CD4-positive, alpha-beta memory T cell (primary cell): Measurements from ENCODE around the gene ITPRIPL1. TPM values are rescaled to one million over a fixed set of nuclear protein-coding genes. Genes with fewer than 3 reads are reported as not detected.

ENCODE experiments used
- CTCF ChIA-PET: fragments of 350-600 bp; sonication (Branson Sonifier 250); formaldehyde crosslinking; loops from one replicate; lab custom pipeline; 2021; ENCODE audit warnings: inconsistent platforms; ENCODE audit not compliant: partially characterized antibody; lab: Charles Lee
- POLR2A ChIA-PET: fragments of 350-600 bp; sonication (Branson Sonifier 250); formaldehyde crosslinking; loops from one replicate; lab custom pipeline; 2021; ENCODE audit not compliant: partially characterized antibody; lab: Charles Lee
- DNase-seq, 5 donors: peaks; one replicate each; pipeline versions ENCODE4 v3.0.0 to v3.0.0-alpha.2; 2020 to 2022; ENCODE audit warnings: mixed read lengths in 1 of 5
- H3K27ac ChIP-seq: one replicate; pipeline ENCODE4 v1.7.0; 2013; ENCODE audit warnings: low read depth, low read length
- H3K27me3 ChIP-seq: 2 replicates; pipeline ENCODE4 v1.7.0; 2013; ENCODE audit warnings: mild to moderate bottlenecking, low read length, moderate library complexity; ENCODE audit not compliant: insufficient read depth
- H3K36me3 ChIP-seq: 2 replicates; pipeline ENCODE4 v1.7.0; 2013; ENCODE audit warnings: mild to moderate bottlenecking, low read length, moderate library complexity; ENCODE audit not compliant: insufficient read depth
- H3K4me1 ChIP-seq: 2 replicates; pipeline ENCODE4 v1.7.0; 2013; ENCODE audit warnings: mild to moderate bottlenecking, low read length, moderate library complexity; ENCODE audit not compliant: insufficient read depth
- H3K4me3 ChIP-seq, 2 donors: one replicate each; pipeline ENCODE4 v1.7.0; 2013; ENCODE audit warnings: low read length in 2 of 2, mild to moderate bottlenecking in 1 of 2
- H3K9me3 ChIP-seq, 2 donors: one replicate each; pipeline ENCODE4 v1.7.0; 2013; ENCODE audit warnings: low read length in 2 of 2, control low read depth in 1 of 2; ENCODE audit not compliant: control insufficient read depth in 1 of 2
- H3K27ac Mint-ChIP-seq, 7 donors: one replicate each; pipeline ENCODE4 v1.8.0; 2020 to 2021; ENCODE audit warnings: mixed read lengths in 7 of 7, mild to moderate bottlenecking in 6 of 7, inconsistent platforms in 3 of 7, moderate library complexity in 3 of 7
- H3K27me3 Mint-ChIP-seq, 2 donors: one replicate each; pipeline ENCODE4 v1.8.0; 2020 to 2021; ENCODE audit warnings: mixed read lengths in 2 of 2
- H3K36me3 Mint-ChIP-seq, 2 donors: one replicate each; pipeline ENCODE4 v1.8.0; 2020 to 2021; ENCODE audit warnings: mixed read lengths in 2 of 2, inconsistent platforms in 1 of 2, mild to moderate bottlenecking in 1 of 2
- H3K4me1 Mint-ChIP-seq, 4 donors: one replicate each; pipeline ENCODE4 v1.8.0; 2020 to 2021; ENCODE audit warnings: mixed read lengths in 4 of 4, mild to moderate bottlenecking in 1 of 4
- H3K4me3 Mint-ChIP-seq, 8 donors: one replicate each; pipeline ENCODE4 v1.8.0; 2020 to 2021; ENCODE audit warnings: mixed read lengths in 8 of 8, mild to moderate bottlenecking in 7 of 8, moderate library complexity in 6 of 8, inconsistent platforms in 3 of 8
- H3K9me3 Mint-ChIP-seq, 8 donors: one replicate each; pipeline ENCODE4 v1.8.0; 2020 to 2021; ENCODE audit warnings: mixed read lengths in 8 of 8, mild to moderate bottlenecking in 5 of 8, inconsistent platforms in 3 of 8, moderate library complexity in 1 of 8
- intact Hi-C: fragments of 100-400 bp; cut with micrococcal nuclease; formaldehyde crosslinking; loops from one replicate; pipeline ENCODE4 v1.15.1; 2023
- polyA plus RNA-seq, 2 donors: library from polyadenylated mRNA; unstranded; fragments of 300-500 nt; fragmentation: Illumina TruSeq; gene quantifications; one replicate each; pipeline ENCODE4 v1.2.3, GENCODE V29; 2021
- total RNA-seq, 2 experiments: library from RNA; stranded (reverse); gene quantifications; one replicate each; pipeline ENCODE4 v1.2.3, GENCODE V29; 2021

The ITPRIPL1 gene
- total and polyA plus RNA-seq, 4 experiments from 2014 or later = 10.0 to 11.7 (median 10.9) TPM

- Histone ChIP-seq H3K27me3 (no peaks in the 10 kb centered on the region), H3K9me3 (no peaks in the 10 kb centered on the region), H3K27ac (peak overlapping the region; percentile 2), H3K4me3 (no peak overlapping the region), H3K4me1 (peaks cover 21% of the 10 kb centered on the region), H3K36me3 (no peaks in the 10 kb centered on the region)
- H3K36me3 Mint-ChIP-seq = no peaks in the 10 kb centered on the region
- DNase-seq = peak; percentile 61 to 76 (median 67)
- H3K4me1 Mint-ChIP-seq = peaks cover 13 to 20% (median 14%) of the 10 kb centered on the region in 4 donors
- no peaks in the 10 kb centered on the region for H3K27me3 Mint-ChIP-seq
- POLR2A ChIA-PET = interaction anchor here (0.6 to 2.2 kb wide), 9 partner anchors 18 to 195 kb away, joined by 3 to 10 read pairs (median 3); partner anchors contain the start of gene ARID5A
- peak overlapping the region; percentile 69 to 97 (median 93) for H3K27ac Mint-ChIP-seq
- no peaks in the 10 kb centered on the region for H3K9me3 Mint-ChIP-seq
- H3K4me3 Mint-ChIP-seq = peak overlapping the region in 4 of 8 donors; percentile 17 to 57 (median 32)
- intact Hi-C loops = loop anchor here (1.0 kb wide), 2 partner anchors 148 to 194 kb away; no protein-coding TSS in a partner anchor
- CTCF ChIA-PET = interaction anchor here (0.8 to 2.9 kb wide), 6 partner anchors 15 to 151 kb away, joined by 3 to 13 read pairs (median 5); partner anchors contain the start of gene NCAPH
Observed at GRCh38 chr2:96359866-96360265, 34.7 kb downstream of the ITPRIPL1 start.

- ChIA-PET CTCF (no interaction called here), POLR2A (interaction anchor here (0.5 kb wide), 1 partner anchor 33 kb away, joined by 3 read pairs; no protein-coding TSS in a partner anchor)
- Histone ChIP-seq H3K4me3 (no peak overlapping the region), H3K4me1 (peaks cover 21% of the 10 kb centered on the region), H3K9me3 (no peaks in the 10 kb centered on the region), H3K27me3 (no peaks in the 10 kb centered on the region), H3K36me3 (no peaks in the 10 kb centered on the region), H3K27ac (no peak overlapping the region)
- Mint-ChIP-seq H3K27me3 (no peaks in the 10 kb centered on the region), H3K4me3 (no peak overlapping the region), H3K4me1 (peaks cover 13 to 20% (median 14%) of the 10 kb centered on the region in 4 donors), H3K27ac (peak overlapping the region in 2 of 7 donors; percentile 5 to 91), H3K36me3 (no peaks in the 10 kb centered on the region), H3K9me3 (no peaks in the 10 kb centered on the region)
- intact Hi-C loops = no loop called here
- DNase-seq = no peak
Observed at GRCh38 chr2:96361751-96362150, 36.6 kb downstream of the ITPRIPL1 start.

GRCh38 chr2:96369186-96369585, 44.1 kb downstream of the ITPRIPL1 start:
- Histone ChIP-seq H3K4me1 (no peaks in the 10 kb centered on the region), H3K9me3 (no peaks in the 10 kb centered on the region), H3K27ac (no peak overlapping the region), H3K4me3 (no peak overlapping the region), H3K27me3 (no peaks in the 10 kb centered on the region), H3K36me3 (no peaks in the 10 kb centered on the region)
- intact Hi-C loops = no loop called here
- Mint-ChIP-seq H3K4me3 (no peak overlapping the region), H3K27ac (no peak overlapping the region), H3K36me3 (no peaks in the 10 kb centered on the region), H3K27me3 (no peaks in the 10 kb centered on the region), H3K4me1 (no peaks in the 10 kb centered on the region), H3K9me3 (no peaks in the 10 kb centered on the region)
- CTCF ChIA-PET = interaction anchor here (2.0 kb wide), 1 partner anchor 38 kb away, joined by 5 read pairs; no protein-coding TSS in a partner anchor
- POLR2A ChIA-PET = interaction anchor here (0.7 kb wide), 1 partner anchor 160 kb away, joined by 3 read pairs; no protein-coding TSS in a partner anchor
- DNase-seq = no peak

GRCh38 chr2:96374211-96374951, 49.3 kb downstream of the ITPRIPL1 start:
- no peak overlapping the region for H3K27ac Mint-ChIP-seq
- Histone ChIP-seq H3K4me1 (no peaks in the 10 kb centered on the region), H3K4me3 (no peak overlapping the region), H3K27ac (no peak overlapping the region), H3K36me3 (no peaks in the 10 kb centered on the region), H3K9me3 (no peaks in the 10 kb centered on the region), H3K27me3 (no peaks in the 10 kb centered on the region)
- no peak for DNase-seq
- intact Hi-C loops = no loop called here
- H3K27me3 Mint-ChIP-seq = no peaks in the 10 kb centered on the region
- H3K36me3 Mint-ChIP-seq = peaks cover 0 to 4% of the 10 kb centered on the region in 2 donors
- no peak overlapping the region for H3K4me3 Mint-ChIP-seq
- no peaks in the 10 kb centered on the region for H3K4me1 Mint-ChIP-seq
- ChIA-PET CTCF (no interaction called here), POLR2A (no interaction called here)
- peaks cover 0 to 9% (median 3%) of the 10 kb centered on the region in 8 donors for H3K9me3 Mint-ChIP-seq

Other genes starting within 250 kb of the ITPRIPL1 start
- not detected for gene ADRA2B, start 208.7 kb upstream of the ITPRIPL1 start, total RNA-seq
- not detected for gene ADRA2B, start 208.7 kb upstream of the ITPRIPL1 start, polyA plus RNA-seq
- 1 to 10 TPM in 1 of 2 experiments, not detected in 1; 1.3 TPM for gene ASTL, start 186.8 kb upstream of the ITPRIPL1 start, total RNA-seq
- gene ASTL, start 186.8 kb upstream of the ITPRIPL1 start, polyA plus RNA-seq = under 1 TPM in 1 of 2 donors, not detected in 1; 0.48 TPM
- gene DUSP2, start 179.9 kb upstream of the ITPRIPL1 start, total RNA-seq = 10 to 100 TPM; 33.4 to 34.6 TPM
- 100 to 1,000 TPM in 1 of 2 donors, 10 to 100 TPM in 1; 48.2 to 303 TPM for gene DUSP2, start 179.9 kb upstream of the ITPRIPL1 start, polyA plus RNA-seq
- gene STARD7, start 116.5 kb upstream of the ITPRIPL1 start, total RNA-seq = 10 to 100 TPM; 84.9 to 92.9 TPM
- 100 to 1,000 TPM; 109 to 196 TPM for gene STARD7, start 116.5 kb upstream of the ITPRIPL1 start, polyA plus RNA-seq
- 10 to 100 TPM; 45.1 to 45.6 TPM for gene TMEM127, start 59.3 kb upstream of the ITPRIPL1 start, total RNA-seq
- gene TMEM127, start 59.3 kb upstream of the ITPRIPL1 start, polyA plus RNA-seq = 10 to 100 TPM; 27.3 to 46.0 TPM
- gene CIAO1, start 59.1 kb upstream of the ITPRIPL1 start, total RNA-seq = 10 to 100 TPM; 78.3 to 87.3 TPM
- gene CIAO1, start 59.1 kb upstream of the ITPRIPL1 start, polyA plus RNA-seq = 100 to 1,000 TPM in 1 of 2 donors, 10 to 100 TPM in 1; 94.3 to 111 TPM
- gene SNRNP200, start 19.8 kb upstream of the ITPRIPL1 start, total RNA-seq = 100 to 1,000 TPM; 225 to 227 TPM
- 10 to 100 TPM; 53.6 to 84.8 TPM for gene SNRNP200, start 19.8 kb upstream of the ITPRIPL1 start, polyA plus RNA-seq
- 1 to 10 TPM; 5.4 to 7.7 TPM for gene NCAPH, start 10.4 kb downstream of the ITPRIPL1 start, total RNA-seq
- 1 to 10 TPM in 1 of 2 donors, under 1 TPM in 1; 0.20 to 1.2 TPM for gene NCAPH, start 10.4 kb downstream of the ITPRIPL1 start, polyA plus RNA-seq
- gene NEURL3, start 180.0 kb downstream of the ITPRIPL1 start, total RNA-seq = under 1 TPM in 1 of 2 experiments, not detected in 1; 0.22 TPM
- not detected for gene NEURL3, start 180.0 kb downstream of the ITPRIPL1 start, polyA plus RNA-seq
- 10 to 100 TPM; 80.0 to 83.8 TPM for gene ARID5A, start 211.4 kb downstream of the ITPRIPL1 start, total RNA-seq
- gene ARID5A, start 211.4 kb downstream of the ITPRIPL1 start, polyA plus RNA-seq = 10 to 100 TPM; 31.4 to 69.6 TPM